Middle frontal gyrus (tissue), 1 donor: Measurements from ENCODE around the gene POMGNT1.

Experiments used
- DNase-seq: peaks from one replicate; pipeline ENCODE4 v3.0.0-alpha.2; 2015; ENCODE audit warnings: low spot score; ENCODE audit errors: extremely low spot score

The POMGNT1 gene

GRCh38 chr1:46211051-46211450, 12.8 kb upstream of the POMGNT1 start:
- no peak for DNase-seq

- DNase-seq = no peak
These were observed 12.3 kb upstream of the POMGNT1 start for GRCh38 chr1:46210561-46210960.

- no peak for DNase-seq
These were observed 8.2 kb upstream of the POMGNT1 start for GRCh38 chr1:46206399-46206798.

GRCh38 chr1:46205791-46206190, 7.6 kb upstream of the POMGNT1 start:
- no peak for DNase-seq

- no peak for DNase-seq
These were observed 6.9 kb upstream of the POMGNT1 start for GRCh38 chr1:46205141-46205540.

GRCh38 chr1:46204406-46204742, 6.1 kb upstream of the POMGNT1 start:
- DNase-seq = no peak

- DNase-seq = no peak
These were observed 5.6 kb upstream of the POMGNT1 start for GRCh38 chr1:46203738-46204405.

GRCh38 chr1:46199233-46199749, 1.1 kb upstream of the POMGNT1 start:
- DNase-seq = no peak

GRCh38 chr1:46197560-46197963, 672 bp downstream of the POMGNT1 start:
- no peak for DNase-seq

- no peak for DNase-seq
These were observed 1.6 kb downstream of the POMGNT1 start for GRCh38 chr1:46196609-46197008.

GRCh38 chr1:46194641-46195193, 3.5 kb downstream of the POMGNT1 start:
- no peak for DNase-seq

- no peak for DNase-seq
These were observed 4.2 kb downstream of the POMGNT1 start for GRCh38 chr1:46193984-46194570.

GRCh38 chr1:46193285-46193684, 4.9 kb downstream of the POMGNT1 start:
- no peak for DNase-seq

GRCh38 chr1:46192171-46192570, 6.1 kb downstream of the POMGNT1 start:
- DNase-seq = no peak

GRCh38 chr1:46191033-46191701, 7.1 kb downstream of the POMGNT1 start:
- no peak for DNase-seq

GRCh38 chr1:46190539-46190938, 7.7 kb downstream of the POMGNT1 start:
- no peak for DNase-seq

- DNase-seq = no peak
These were observed 9.8 kb downstream of the POMGNT1 start for GRCh38 chr1:46188295-46189030.

- no peak for DNase-seq
These were observed 10.9 kb downstream of the POMGNT1 start for GRCh38 chr1:46187106-46187869.

- DNase-seq = no peak
These were observed 12.2 kb downstream of the POMGNT1 start for GRCh38 chr1:46186076-46186475.

GRCh38 chr1:46184920-46185658, 13.1 kb downstream of the POMGNT1 start:
- DNase-seq = no peak
